Endothelial cell of hepatic sinusoid (primary cell): ENCODE measurements around the gene SHROOM3.

Experiments used
- in situ Hi-C: cut with HindIII; loops from 2 replicates; pipeline ENCODE4 v1.10.0; 2017; ENCODE audit warnings: low sequenced_read_pairs

Gene SHROOM3

GRCh38 chr4:76736414-76736813, 301.4 kb downstream of the SHROOM3 start:
- in situ Hi-C loops, result no loop called here

- in situ Hi-C loops, result no loop called here
These were observed 302.2 kb downstream of the SHROOM3 start for GRCh38 chr4:76737180-76737579.

GRCh38 chr4:76737771-76738085, 302.7 kb downstream of the SHROOM3 start:
- in situ Hi-C loops, result no loop called here

GRCh38 chr4:76738086-76738931, 303.3 kb downstream of the SHROOM3 start:
- in situ Hi-C loops, result no loop called here

- in situ Hi-C loops, result no loop called here
These were observed 305.2 kb downstream of the SHROOM3 start for GRCh38 chr4:76740192-76740591.

GRCh38 chr4:76740866-76741662, 306.0 kb downstream of the SHROOM3 start:
- in situ Hi-C loops, result no loop called here

- in situ Hi-C loops, result no loop called here
These were observed 306.6 kb downstream of the SHROOM3 start for GRCh38 chr4:76741663-76742020.

- in situ Hi-C loops, result no loop called here
These were observed 309.4 kb downstream of the SHROOM3 start for GRCh38 chr4:76744241-76744921.

GRCh38 chr4:76745240-76745639, 310.2 kb downstream of the SHROOM3 start:
- in situ Hi-C loops, result no loop called here

GRCh38 chr4:76747563-76747962, 312.5 kb downstream of the SHROOM3 start:
- in situ Hi-C loops, result no loop called here

GRCh38 chr4:76748649-76749048, 313.6 kb downstream of the SHROOM3 start:
- in situ Hi-C loops, result no loop called here

GRCh38 chr4:76749355-76749754, 314.3 kb downstream of the SHROOM3 start:
- in situ Hi-C loops, result no loop called here

- in situ Hi-C loops, result no loop called here
These were observed 315.7 kb downstream of the SHROOM3 start for GRCh38 chr4:76750716-76751115.

GRCh38 chr4:76751612-76752343, 316.7 kb downstream of the SHROOM3 start:
- in situ Hi-C loops, result no loop called here

GRCh38 chr4:76752861-76753501, 318.0 kb downstream of the SHROOM3 start:
- in situ Hi-C loops, result no loop called here

GRCh38 chr4:76753814-76754213, 318.8 kb downstream of the SHROOM3 start:
- in situ Hi-C loops, result no loop called here

GRCh38 chr4:76754439-76754838, 319.4 kb downstream of the SHROOM3 start:
- in situ Hi-C loops, result no loop called here

- in situ Hi-C loops, result no loop called here
These were observed 320.7 kb downstream of the SHROOM3 start for GRCh38 chr4:76755756-76756155.

- in situ Hi-C loops, result no loop called here
These were observed 321.4 kb downstream of the SHROOM3 start for GRCh38 chr4:76756416-76756815.

- in situ Hi-C loops, result no loop called here
These were observed 322.4 kb downstream of the SHROOM3 start for GRCh38 chr4:76757418-76757939.
